ENCODE measurements around the gene ERFE.

Gene ERFE

DNA sequence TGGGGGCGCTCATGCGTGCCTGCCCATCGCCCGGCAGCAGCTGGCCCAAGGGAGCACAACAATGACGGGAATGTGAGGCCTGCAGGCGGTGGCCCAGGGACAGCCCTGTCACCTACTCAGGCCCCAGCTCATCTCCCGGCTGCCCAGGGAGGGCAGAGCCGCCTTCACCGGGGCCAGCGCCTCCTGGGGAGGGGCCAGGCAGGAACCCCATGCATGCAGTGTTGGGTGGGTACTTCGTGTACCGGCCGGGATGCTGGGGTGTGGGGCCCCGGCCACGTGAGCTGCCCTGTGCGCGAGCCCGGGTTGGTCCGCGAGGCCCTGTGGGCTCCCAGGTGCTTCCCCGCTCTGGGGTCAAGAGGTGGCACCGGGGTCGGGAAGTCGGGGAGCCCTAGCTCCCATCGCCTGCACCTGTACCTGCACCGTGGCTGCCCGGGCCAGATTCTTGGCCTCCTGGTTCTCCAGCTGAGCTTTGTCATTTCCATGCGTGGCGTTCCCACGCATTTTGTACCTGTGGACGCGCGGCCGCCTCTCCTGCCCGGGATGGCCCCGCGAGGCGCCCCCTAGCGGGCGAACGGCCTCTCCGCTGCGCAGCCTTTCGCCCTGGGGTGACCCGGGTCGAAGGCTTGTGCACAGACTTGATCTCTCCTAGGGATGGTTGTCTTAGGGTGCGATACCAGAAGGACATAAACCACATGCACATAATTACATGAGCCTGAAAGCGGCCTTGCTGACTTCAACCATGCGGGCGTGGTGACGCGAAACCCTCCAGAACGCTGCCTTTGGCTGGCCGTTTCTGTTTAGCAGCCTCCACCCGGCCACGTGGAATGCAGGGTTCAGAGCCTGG, 19.4 kb upstream of the ERFE start:
- no peak for DNase-seq (ENCODE audit: low spot score)

DNA sequence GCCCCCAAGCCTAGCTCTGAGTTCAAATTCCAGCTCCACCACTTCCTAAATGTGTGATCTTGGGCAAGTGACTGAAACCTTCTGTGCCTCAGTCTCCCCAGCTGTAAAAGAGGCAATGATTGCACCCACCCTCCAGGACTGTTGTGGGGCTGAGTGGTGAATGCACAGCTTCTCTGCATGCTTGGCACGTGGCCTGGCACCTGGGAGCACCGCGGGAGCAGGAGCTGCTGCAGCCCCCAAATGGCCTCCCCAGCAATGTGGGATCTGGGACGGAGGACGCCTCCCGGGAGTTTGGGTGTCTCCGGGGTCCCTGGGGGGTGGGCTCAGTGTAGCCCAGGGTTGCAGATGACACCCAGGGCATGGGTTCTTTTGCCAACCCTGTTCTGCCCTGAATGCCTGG, 18.7 kb upstream of the ERFE start:
- DNase-seq (ENCODE audit: low spot score) = no peak

DNA sequence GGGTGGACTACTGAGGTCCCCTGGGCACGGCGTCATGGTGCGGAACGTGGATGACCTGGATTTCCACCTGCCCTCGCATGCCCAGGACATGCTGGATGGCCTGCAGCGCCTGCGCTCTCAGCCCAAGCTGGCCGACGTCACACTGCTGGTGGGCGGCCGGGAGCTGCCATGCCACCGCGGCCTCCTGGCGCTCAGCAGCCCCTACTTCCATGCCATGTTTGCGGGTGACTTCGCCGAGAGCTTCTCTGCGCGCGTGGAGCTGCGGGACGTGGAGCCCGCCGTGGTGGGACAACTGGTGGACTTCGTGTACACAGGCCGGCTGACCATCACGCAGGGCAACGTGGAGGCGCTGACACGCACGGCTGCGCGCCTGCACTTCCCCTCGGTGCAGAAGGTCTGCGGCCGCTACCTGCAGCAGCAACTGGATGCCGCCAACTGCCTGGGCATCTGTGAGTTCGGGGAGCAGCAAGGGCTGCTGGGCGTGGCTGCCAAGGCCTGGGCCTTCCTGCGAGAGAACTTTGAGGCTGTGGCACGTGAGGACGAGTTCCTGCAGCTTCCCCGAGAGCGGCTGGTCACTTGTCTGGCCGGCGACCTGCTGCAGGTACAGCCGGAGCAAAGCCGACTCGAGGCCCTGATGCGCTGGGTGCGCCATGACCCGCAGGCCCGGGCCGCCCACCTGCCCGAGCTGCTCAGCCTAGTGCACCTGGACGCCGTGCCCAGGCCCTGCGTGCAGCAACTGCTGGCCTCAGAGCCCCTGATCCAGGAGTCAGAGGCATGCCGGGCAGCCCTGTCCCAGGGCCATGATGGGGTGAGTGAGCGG, 17.8 kb upstream of the ERFE start:
- DNase-seq (ENCODE audit: low spot score) = no peak

DNA sequence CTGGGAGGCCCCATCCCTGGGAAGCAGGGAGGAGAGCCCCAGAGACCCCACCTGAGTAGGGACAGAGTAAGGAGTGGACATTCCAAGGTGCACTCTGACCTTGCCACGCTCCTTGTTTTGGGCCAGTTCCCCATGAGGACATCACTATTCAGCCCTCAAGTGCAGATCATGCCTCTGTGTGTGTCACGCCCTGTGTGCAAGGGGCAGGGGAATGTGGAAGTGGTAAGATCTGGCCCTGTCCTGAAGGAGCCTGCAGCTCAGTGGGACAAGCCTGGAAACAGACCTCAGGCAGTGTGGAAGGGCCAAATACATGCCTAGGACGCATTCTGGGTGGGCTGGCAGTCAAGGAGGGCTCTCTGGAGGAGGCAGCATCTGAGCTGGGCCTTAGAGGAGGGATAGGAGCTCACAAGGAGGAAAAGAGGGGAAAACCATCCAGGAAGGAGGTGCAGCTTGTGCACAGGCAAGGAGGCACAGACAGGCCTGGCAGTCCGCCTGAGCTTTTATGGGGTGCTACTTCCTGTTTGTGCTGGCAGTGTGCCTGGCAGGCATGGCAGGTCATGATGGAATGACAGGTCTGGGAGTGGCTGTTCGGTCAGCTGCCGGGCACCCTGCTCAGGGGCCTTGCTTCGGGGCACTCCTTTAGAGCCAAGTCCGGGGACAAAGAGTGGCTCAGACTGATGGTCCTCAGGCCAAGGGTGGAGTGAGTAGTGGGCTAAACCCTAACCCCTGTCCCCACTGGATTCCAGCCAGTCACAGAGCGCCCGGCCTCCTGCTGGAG, 17.0 kb upstream of the ERFE start:
- DNase-seq (ENCODE audit: low spot score) = no peak

DNA sequence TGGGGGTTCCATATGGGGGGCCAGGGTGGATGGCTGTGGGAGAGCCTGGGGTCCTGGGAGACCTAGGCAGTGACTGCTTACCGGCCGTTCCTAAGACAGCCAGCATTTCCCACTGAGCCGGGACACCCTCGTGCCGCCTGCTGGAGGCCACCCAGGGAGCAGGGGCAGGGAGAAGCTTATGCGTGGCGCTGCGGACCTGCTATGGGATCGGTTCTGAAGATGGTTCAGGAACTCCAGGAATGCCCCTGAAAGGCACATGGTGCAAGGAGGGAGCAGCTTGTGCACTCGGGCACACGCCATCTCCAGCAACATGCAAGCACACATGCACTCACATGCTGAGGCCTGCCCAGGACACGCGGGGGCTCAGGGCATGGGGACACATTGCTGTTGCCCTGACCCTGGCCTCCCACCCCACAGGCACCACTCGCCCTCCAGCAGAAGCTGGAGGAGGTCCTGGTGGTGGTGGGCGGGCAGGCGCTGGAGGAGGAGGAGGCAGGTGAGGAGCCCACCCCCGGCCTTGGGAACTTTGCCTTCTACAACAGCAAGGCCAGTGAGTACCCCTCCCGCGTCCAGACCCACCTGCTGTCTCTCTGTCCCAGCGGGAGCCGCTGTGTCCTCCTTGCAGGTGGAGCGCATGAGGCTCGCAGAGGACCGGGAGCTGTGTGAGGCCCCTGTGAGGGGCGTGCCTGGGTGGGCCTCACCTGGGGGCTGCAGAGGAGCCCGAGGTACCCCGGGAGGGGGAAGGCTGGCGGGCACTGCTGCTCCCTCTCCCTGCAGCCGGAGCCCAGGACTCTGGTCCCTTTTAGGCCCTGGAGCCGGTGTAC, 16.2 kb upstream of the ERFE start:
- DNase-seq (ENCODE audit: low spot score) = no peak

DNA sequence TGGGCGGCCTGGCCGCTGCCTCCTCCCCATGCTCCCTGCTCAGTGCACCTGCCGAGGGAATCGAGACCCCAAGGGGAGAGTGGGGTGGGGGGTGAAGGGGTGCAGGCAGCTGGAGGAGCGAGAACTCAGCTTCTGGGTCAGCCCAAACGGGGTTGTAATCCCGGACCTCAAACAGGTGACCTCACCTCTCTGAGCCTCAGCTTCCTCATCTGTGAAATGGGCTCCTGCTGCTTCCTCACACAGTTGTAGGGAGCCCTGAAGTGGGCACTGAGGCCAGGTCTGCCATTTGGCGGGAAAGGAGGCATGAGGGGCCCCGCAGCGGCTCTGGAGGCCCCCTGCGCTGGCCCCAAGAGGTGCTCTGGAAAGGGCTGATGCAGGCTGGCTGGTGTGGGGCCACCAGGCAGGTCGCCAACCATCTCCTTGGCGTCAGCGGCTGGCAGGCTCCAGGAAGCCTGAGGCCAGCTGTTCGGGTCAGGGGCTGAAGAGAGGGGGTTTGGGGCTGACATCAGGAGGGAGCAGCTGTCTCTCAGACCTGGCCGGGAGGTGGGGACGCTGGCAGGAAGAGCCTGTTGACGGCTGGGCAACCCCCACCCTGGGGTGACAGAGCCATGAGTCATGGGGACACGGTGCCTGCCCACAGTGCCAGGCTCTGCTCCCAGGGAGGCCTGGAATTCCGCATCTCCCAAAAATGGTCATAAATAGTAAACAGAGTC, 15.4 kb upstream of the ERFE start:
- no peak for DNase-seq (ENCODE audit: low spot score)

DNA sequence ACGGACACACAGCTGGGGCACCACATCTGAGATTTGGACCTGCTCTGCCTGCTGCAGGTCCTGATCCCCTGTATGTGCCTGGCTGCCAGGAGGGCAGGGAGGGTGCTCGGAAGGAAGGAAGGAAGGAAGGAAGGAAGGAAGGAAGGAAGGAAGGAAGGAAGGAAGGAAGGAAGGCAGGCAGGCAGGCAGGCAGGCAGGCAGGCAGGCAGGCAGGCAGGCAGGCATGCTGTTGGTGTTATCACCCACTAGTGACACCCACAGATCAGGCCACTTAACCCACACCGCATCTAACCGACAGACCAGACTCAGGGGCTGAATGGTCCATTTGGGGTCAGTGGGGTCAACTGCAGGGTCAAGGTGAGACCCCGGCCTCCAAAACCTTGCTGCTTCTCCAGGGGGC, 14.5 kb upstream of the ERFE start:
- no peak for DNase-seq (ENCODE audit: low spot score)

DNA sequence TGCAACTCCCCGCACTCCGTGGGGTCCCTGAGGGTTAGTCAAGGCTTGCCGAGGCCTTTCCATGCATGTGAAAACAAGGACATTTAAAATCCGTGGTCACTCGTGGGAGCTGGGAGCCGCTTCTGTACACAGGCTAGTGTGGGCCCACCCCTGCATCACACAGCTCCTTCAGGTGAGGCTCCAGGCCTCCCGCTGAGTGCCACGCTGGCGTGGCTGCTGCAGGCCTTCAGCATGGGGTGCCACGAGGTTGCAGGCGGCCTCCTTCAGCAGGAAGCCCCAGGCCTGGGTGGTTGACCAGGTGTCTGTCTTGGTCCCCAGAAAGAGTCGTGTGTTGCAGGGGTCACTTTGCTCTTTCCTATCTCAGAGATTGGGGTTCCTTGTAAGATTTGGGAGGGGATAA, 13.7 kb upstream of the ERFE start:
- no peak for DNase-seq (ENCODE audit: low spot score)

DNA sequence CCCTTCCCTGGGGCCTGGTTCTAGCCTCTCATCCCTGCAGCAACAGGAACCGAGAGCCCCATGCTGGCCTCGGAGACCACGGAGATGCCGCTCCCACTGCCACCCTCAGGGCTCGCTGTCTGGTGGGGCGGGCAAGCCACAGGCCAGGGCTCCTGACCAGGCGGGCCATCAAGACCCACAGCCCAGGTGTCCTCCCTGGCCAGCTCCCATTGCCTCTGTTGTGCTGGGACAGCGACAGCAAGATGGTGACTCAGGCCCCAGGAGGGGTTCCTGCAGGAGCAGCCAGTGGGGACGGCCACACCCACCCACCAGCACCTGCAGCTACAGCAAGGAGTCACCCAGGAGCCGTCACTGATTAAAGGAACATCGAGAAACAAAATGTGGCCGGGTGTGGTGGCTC, 12.9 kb upstream of the ERFE start:
- DNase-seq (ENCODE audit: low spot score) = no peak

DNA sequence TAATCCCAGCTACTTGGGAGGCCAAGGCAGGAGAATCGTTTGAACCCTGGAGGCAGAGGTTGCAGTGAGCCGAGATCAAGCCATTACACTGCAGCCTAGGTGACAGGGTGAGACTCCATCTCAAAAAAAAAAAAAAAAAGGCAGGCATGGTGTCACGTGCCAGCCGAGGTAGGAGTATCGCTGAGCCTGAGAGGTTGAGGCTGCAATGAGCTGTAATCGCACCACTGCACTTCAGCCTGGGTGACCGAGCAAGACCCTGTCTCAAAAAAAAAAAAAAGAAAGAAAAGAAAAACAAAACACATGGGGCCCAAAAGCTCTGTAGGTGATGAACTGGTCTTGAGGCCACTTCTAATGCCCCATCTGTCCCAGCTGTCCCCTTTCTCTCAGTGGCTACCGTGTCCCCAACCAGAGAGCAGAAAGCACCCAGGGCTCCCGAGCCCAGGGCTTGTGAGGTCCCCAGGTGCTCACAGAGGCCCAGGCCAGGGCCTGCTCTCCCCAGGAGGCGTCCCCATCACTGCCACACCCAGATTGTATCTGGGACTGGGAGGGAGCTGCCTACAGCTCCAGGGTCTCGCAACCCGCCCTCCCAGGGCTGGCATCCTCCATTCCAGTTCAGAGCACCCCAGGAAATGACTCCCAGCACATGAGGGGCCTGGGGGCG, 11.8 kb upstream of the ERFE start:
- DNase-seq (ENCODE audit: low spot score) = no peak

DNA sequence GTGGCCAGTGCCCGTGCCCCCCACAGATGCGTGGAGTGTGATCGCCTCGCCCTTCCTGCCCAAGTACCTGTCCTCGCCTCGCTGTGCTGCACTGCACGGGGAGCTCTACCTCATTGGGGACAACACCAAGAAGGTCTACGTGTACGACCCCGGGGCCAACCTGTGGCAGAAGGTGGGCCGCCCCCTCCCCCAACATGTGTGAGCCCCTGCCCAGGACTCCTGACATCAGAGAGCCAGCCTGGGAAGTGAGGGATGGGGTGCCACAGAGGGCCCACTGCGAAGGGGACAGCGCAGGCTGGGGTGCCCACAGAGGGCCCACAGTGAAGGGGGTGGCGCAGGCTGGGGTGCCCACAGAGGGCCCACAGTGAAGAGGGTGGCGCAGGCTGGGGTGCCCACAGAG, 9.8 kb upstream of the ERFE start:
- no peak for DNase-seq (ENCODE audit: low spot score)

DNA sequence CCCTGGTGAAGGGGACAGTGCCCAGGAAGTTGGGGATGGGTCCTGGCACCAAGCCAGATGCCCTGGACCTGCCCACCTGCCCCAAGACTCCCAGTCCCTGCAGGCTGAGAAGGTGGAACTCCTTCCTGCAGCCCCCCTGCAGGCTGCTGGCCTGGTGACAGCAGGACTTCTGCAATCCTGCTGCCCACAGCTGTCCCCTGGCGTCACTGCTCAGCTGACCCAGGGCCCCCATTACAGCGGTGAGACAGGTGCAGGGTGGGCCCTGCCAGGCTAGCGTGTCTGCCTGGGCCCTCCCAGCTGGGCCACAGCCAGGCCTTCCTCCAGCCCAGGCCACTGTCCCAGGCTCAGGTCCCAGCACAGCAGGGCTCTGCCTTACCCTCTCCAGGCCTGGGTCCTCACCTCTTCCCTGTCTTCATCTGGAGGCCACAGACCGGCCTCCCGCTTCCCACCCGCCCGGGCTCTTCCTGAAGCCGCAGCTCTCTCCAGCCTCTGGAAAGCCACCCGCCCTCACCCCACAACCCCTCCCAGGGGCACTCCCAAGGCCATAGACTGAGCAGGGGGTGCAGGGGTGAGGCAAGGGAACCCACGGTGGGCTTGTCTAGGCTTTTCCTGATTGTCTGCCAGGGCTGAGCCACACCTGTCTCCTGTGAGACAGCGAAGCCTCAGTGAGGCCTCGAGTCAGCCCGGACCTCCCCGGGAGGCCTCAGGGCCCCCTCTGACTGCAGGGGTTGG, 8.8 kb upstream of the ERFE start:
- DNase-seq (ENCODE audit: low spot score) = no peak

DNA sequence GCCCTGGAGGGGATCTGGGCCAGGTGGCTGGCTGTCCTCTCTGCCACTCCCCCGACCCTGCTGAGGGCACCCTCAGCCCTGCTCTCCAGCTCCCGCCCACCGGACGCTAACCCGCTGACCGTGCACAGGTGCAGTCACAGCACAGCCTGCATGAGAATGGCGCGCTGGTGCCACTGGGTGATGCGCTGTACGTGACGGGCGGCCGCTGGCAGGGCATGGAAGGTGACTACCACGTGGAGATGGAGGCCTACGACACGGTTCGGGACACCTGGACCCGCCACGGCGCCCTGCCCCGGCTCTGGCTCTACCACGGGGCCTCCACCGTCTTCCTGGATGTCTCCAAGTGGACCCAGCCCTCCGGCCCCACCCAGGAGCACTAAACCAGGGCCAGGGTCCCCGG, 8.1 kb upstream of the ERFE start:
- DNase-seq (ENCODE audit: low spot score) = no peak

DNA sequence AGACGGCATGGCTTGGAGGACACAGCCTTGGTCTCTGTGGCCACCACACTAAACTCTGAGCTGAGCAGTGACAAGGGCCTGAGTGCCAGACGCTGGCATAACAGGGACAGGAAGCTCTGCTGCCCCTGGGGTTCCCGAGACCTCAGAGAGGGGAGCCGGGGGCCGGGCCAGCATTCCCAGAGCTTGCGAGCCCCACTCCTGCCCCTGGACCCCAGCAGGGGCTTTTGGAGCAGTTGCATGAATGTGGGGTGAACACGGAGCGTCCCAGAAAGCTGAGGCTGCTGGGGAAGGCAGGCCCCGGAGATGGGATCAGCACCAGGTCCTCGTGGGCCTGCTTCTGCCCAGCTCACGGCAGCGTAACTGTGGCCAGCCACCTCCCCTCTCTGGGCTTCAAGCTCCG, 7.6 kb upstream of the ERFE start:
- no peak for DNase-seq (ENCODE audit: low spot score)

DNA sequence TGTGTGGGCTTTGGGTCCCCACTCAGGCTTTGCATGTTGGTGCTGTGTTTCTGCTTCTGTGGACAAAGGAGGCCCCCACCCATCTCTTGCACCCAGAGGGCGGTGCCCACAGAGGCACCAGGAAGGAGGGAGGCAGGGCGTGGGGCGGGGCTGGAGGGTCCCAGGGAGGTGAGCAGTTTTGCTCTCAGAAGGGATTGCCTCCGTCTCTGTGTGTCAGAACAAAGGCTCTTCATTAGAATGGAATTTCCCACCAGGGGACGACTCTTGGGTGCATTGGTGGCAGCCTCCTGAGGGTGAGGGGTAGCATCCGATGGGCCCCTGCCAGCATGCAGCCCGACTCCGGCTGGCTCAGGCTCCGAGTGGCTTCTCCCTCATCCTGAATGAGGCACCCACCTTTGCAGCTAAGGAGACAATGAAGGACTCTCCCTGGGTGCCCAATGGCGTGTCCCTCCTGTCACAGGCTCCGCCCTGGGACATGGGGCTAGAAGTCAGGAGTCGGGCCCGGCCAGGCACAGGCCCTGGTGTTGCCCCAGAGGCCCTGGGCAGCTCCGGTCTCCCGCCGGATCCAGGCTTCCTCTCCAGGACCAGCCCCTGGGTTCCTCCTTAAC, 7.0 kb upstream of the ERFE start:
- no peak for DNase-seq (ENCODE audit: low spot score)

DNA sequence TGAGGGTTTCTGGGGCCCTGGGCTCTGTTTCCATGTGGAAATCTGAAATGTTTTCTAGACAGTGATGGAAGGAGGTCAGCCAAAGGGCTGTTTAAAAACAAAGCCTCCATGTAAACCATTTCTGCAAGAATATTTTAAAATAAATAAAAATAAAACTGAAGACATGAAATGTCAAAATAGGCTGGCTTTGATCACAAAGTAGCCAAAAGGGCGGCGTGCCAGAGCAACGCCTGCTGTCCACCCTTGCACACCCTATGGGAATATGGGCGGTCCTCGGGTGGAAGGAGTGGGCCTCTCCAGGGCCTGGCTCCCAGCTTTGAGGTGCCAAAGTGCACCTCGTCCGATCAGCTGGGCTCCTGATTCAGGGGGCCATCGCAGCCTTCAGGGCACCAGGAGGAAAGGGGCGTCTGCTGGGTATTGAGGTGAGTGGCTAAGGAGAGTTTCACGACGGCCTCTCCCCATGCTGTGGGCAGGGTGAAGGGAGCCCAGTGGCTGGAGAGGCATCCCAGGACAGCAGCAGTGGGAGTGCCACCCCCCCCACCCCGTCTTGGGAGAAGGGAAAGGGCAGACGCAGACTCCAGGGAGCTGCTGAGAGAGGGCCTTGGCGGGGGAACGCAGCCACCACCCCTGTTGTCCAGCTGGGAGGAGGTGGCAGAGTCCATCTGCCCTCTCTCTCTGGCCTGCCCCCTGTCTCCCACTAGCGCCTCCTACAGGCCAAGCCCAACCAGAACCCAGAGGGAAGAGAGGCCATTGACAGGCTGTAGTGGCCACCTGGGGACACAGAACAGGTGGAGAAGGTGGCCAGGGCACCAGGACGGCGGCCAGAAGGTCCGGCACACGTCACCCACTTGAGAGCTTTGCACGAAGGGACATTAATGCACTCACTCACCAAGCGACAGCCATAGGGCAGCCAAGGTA, 5.7 kb upstream of the ERFE start:
- DNase-seq (ENCODE audit: low spot score) = no peak

DNA sequence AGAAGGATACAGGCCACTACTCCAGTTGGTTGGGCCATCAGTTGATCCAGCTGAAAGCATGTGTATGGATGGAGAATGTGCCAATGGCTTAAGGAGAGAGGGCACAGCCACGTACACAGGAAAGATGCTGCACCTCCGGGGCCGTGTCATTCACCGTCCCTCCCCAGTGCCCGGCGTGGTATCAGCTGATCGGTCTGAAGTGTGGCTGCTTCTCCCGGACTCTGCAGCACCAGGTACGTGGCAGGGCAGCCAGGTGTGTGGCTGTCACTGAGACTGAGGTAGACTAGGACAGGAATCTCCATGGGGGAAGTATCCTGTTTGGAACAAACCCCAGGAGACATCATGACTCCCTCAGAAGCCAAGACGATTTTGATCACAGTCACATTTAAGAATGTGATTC, 4.2 kb upstream of the ERFE start:
- no peak for DNase-seq (ENCODE audit: low spot score)

DNA sequence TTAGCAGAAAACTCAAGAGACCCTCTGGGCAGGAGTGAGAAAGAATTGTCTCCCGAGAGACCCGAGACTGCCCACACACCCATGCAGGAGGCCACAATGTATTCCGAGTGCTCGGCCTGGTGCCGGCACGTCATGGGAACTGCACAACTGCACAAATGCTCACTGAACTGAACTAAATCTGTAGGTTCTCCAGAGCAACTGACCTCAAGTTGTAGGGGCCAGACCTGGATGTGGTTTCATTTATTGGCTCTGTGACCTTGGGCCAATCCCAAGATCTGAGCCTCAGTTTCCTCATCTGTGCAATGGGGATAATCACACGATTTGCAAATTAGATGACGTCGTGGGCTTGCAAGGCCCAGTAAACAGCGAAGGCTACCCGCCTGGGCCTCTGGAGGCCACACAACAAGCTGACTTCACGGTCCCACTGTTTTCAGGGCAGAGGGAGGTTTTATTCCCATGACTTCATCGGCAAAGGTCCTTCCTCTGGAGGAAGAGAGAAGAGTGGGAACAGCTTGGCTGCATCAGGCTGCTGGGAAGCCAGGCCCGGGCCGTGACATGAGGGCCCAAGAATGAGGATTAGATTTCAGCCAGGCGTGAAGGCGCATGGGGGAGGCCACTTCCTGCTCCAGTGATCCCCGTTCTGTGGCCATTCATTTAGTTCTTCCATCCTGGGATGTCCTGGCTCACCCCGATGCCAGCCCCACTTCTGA, 3.6 kb upstream of the ERFE start:
- no peak for DNase-seq (ENCODE audit: low spot score)

Data from HuH-7 (cell line).